Measurements from ENCODE around the gene RNF38. TPM values are rescaled to one million over a fixed set of nuclear protein-coding genes. Genes with fewer than 3 reads are reported as not detected.
"Not testable (repeated sequence)": the region's sequence is repeated elsewhere in the genome, so short reads cannot be mapped to it uniquely, and the experiment has no call there.

The RNF38 gene
- total RNA-seq, 2 experiments from 2014 or later, result 88.1 to 104 TPM

- no peak overlapping the region for H3K4me3 Mint-ChIP-seq
- no peak overlapping the region for H3K27ac ChIP-seq (ENCODE audit: low read depth in 1 of 2, low read length in 2 of 2)
- ATAC-seq (ENCODE audit: poor library complexity), result no peak
- no peaks in the 10 kb centered on the region for H3K36me3 ChIP-seq (ENCODE audit: insufficient read depth, low read length)
- H3K27me3 ChIP-seq (ENCODE audit: control insufficient read depth in 1 of 2, insufficient read depth in 2 of 2, low read length in 2 of 2), result no peaks in the 10 kb centered on the region
- H3K9me3 ChIP-seq (ENCODE audit: control insufficient read depth in 1 of 2, insufficient read depth in 1 of 2, low read length in 2 of 2), result no peaks in the 10 kb centered on the region
- H3K36me3 Mint-ChIP-seq (ENCODE audit: low read depth), result no peaks in the 10 kb centered on the region
- H3K27me3 Mint-ChIP-seq, result no peaks in the 10 kb centered on the region
- DNase-seq, result no peak
- H3K27ac Mint-ChIP-seq, result no peak overlapping the region
- ChIA-PET CTCF (no interaction called here), POLR2A (no interaction called here)
- H3K4me3 ChIP-seq (ENCODE audit: low read length), result no peak overlapping the region
- intact Hi-C loops (cut with DNase I, micrococcal nuclease), result no loop called here
- no peak for TF ChIP-seq CTCF (IDR thresholded peaks at IDR 0.05)
- no peaks in the 10 kb centered on the region for H3K4me1 Mint-ChIP-seq (ENCODE audit: low read depth)
- H3K4me1 ChIP-seq (ENCODE audit: insufficient read depth, low read length), result no peaks in the 10 kb centered on the region
- H3K9me3 Mint-ChIP-seq, result no peaks in the 10 kb centered on the region
These were observed 101.5 kb downstream of the RNF38 start for GRCh38 chr9:36298566-36298965.

GRCh38 chr9:36297798-36298197 is 102.3 kb downstream of the RNF38 start:
- CTCF ChIA-PET, result no interaction called here
- POLR2A ChIA-PET, result no interaction called here
- H3K27ac Mint-ChIP-seq, result no peak overlapping the region
- Histone ChIP-seq H3K9me3 (ENCODE audit: control insufficient read depth in 1 of 2, insufficient read depth in 1 of 2, low read length in 2 of 2) (no peaks in the 10 kb centered on the region), H3K4me3 (ENCODE audit: low read length) (no peak overlapping the region), H3K4me1 (ENCODE audit: insufficient read depth, low read length) (no peaks in the 10 kb centered on the region), H3K27me3 (ENCODE audit: control insufficient read depth in 1 of 2, insufficient read depth in 2 of 2, low read length in 2 of 2) (no peaks in the 10 kb centered on the region), H3K36me3 (ENCODE audit: insufficient read depth, low read length) (no peaks in the 10 kb centered on the region), H3K27ac (ENCODE audit: low read depth in 1 of 2, low read length in 2 of 2) (no peak overlapping the region)
- no peaks in the 10 kb centered on the region for H3K4me1 Mint-ChIP-seq (ENCODE audit: low read depth)
- intact Hi-C loops (cut with DNase I, micrococcal nuclease), result no loop called here
- no peak overlapping the region for H3K4me3 Mint-ChIP-seq
- ATAC-seq (ENCODE audit: poor library complexity), result no peak
- H3K27me3 Mint-ChIP-seq, result no peaks in the 10 kb centered on the region
- DNase-seq, result no peak
- no peaks in the 10 kb centered on the region for H3K9me3 Mint-ChIP-seq
- no peaks in the 10 kb centered on the region for H3K36me3 Mint-ChIP-seq (ENCODE audit: low read depth)
- TF ChIP-seq CTCF (IDR thresholded peaks at IDR 0.05), result no peak

GRCh38 chr9:36294996-36295395 is 105.1 kb downstream of the RNF38 start:
- DNase-seq; H3K4me3 ChIP-seq (ENCODE audit: low read length); ATAC-seq (ENCODE audit: poor library complexity); POLR2A ChIA-PET; H3K27ac ChIP-seq (ENCODE audit: low read depth in 1 of 2, low read length in 2 of 2); H3K36me3 Mint-ChIP-seq (ENCODE audit: low read depth); H3K4me3 Mint-ChIP-seq; H3K27me3 ChIP-seq (ENCODE audit: control insufficient read depth in 1 of 2, insufficient read depth in 2 of 2, low read length in 2 of 2); H3K4me1 ChIP-seq (ENCODE audit: insufficient read depth, low read length); H3K36me3 ChIP-seq (ENCODE audit: insufficient read depth, low read length); H3K4me1 Mint-ChIP-seq (ENCODE audit: low read depth); H3K9me3 Mint-ChIP-seq; CTCF ChIA-PET; H3K27me3 Mint-ChIP-seq; H3K9me3 ChIP-seq (ENCODE audit: control insufficient read depth in 1 of 2, insufficient read depth in 1 of 2, low read length in 2 of 2); intact Hi-C loops (cut with DNase I, micrococcal nuclease); H3K27ac Mint-ChIP-seq: not testable (repeated sequence)

- no peak for TF ChIP-seq CTCF (IDR thresholded peaks at IDR 0.05)
- no peaks in the 10 kb centered on the region for H3K9me3 Mint-ChIP-seq
- ATAC-seq (ENCODE audit: poor library complexity), result no peak
- POLR2A ChIA-PET, result no interaction called here
- no peaks in the 10 kb centered on the region for H3K4me1 ChIP-seq (ENCODE audit: insufficient read depth, low read length)
- H3K27ac ChIP-seq (ENCODE audit: low read depth in 1 of 2, low read length in 2 of 2), result no peak overlapping the region
- H3K27ac Mint-ChIP-seq, result no peak overlapping the region
- intact Hi-C loops (cut with DNase I, micrococcal nuclease), result no loop called here
- H3K4me3 Mint-ChIP-seq, result no peak overlapping the region
- CTCF ChIA-PET, result no interaction called here
- no peaks in the 10 kb centered on the region for H3K27me3 Mint-ChIP-seq
- no peaks in the 10 kb centered on the region for H3K27me3 ChIP-seq (ENCODE audit: control insufficient read depth in 1 of 2, insufficient read depth in 2 of 2, low read length in 2 of 2)
- no peak for DNase-seq
- H3K36me3 ChIP-seq (ENCODE audit: insufficient read depth, low read length), result no peaks in the 10 kb centered on the region
- H3K4me1 Mint-ChIP-seq (ENCODE audit: low read depth), result no peaks in the 10 kb centered on the region
- no peak overlapping the region for H3K4me3 ChIP-seq (ENCODE audit: low read length)
- no peaks in the 10 kb centered on the region for H3K9me3 ChIP-seq (ENCODE audit: control insufficient read depth in 1 of 2, insufficient read depth in 1 of 2, low read length in 2 of 2)
- no peaks in the 10 kb centered on the region for H3K36me3 Mint-ChIP-seq (ENCODE audit: low read depth)
These were observed 106.2 kb downstream of the RNF38 start for GRCh38 chr9:36293918-36294317.
